Muscle of leg (tissue), 11 donors: ENCODE data around the gene CLDN9. TPM values are rescaled to one million over a fixed set of nuclear protein-coding genes. Genes with fewer than 3 reads are reported as not detected.

Experiments used
- DNase-seq: peaks from one replicate; pipeline ENCODE4 v3.0.0; 2013
- H3K27ac ChIP-seq: one replicate; pipeline ENCODE4 v1.5.1; 2013; ENCODE audit warnings: mild to moderate bottlenecking, low read length, control low read depth
- H3K27me3 ChIP-seq: one replicate; pipeline ENCODE4 v1.6.1; 2013; ENCODE audit warnings: low read length; ENCODE audit not compliant: control insufficient read depth, insufficient read depth
- H3K36me3 ChIP-seq: one replicate; pipeline ENCODE4 v1.6.1; 2013; ENCODE audit warnings: low read length; ENCODE audit not compliant: control insufficient read depth, insufficient read depth
- H3K4me1 ChIP-seq: one replicate; pipeline ENCODE4 v1.6.1; 2013; ENCODE audit warnings: low read length; ENCODE audit not compliant: control insufficient read depth, insufficient read depth
- H3K4me3 ChIP-seq: one replicate; pipeline ENCODE4 v1.5.1; 2013; ENCODE audit warnings: low read length, control low read depth
- H3K9me3 ChIP-seq: replicated peaks from 2 replicates; pipeline ENCODE4 v1.6.1; 2013; ENCODE audit warnings: low read depth, low read length; ENCODE audit not compliant: control insufficient read depth
- WGBS: methylation state at CpG from one replicate; pipeline ENCODE4 v1.1.5; 2013; ENCODE audit warnings: missing lambda C conversion rate; ENCODE audit not compliant: insufficient coverage; 5-methylcytosine and 5-hydroxymethylcytosine counted together
- polyA plus RNA-seq, 8 donors: library from polyadenylated mRNA; unstranded; fragments of 120-200 nt; gene quantifications; one replicate each; pipeline versions ENCODE4 v1.2.1 to v1.2.3, GENCODE V29; 2013; ENCODE audit warnings: inconsistent platforms in 1 of 8, low replicate concordance in 1 of 8; ENCODE audit not compliant: insufficient read length in 8 of 8, insufficient read depth in 1 of 8
- total RNA-seq: library from RNA; stranded (reverse); fragments of 120-200 nt; gene quantifications from one replicate; pipeline ENCODE4 v1.2.4, GENCODE V29; 2013

Gene CLDN9
- total and polyA plus RNA-seq, 9 donors: 0.36 to 3.0 (median 1.4) TPM

DNA sequence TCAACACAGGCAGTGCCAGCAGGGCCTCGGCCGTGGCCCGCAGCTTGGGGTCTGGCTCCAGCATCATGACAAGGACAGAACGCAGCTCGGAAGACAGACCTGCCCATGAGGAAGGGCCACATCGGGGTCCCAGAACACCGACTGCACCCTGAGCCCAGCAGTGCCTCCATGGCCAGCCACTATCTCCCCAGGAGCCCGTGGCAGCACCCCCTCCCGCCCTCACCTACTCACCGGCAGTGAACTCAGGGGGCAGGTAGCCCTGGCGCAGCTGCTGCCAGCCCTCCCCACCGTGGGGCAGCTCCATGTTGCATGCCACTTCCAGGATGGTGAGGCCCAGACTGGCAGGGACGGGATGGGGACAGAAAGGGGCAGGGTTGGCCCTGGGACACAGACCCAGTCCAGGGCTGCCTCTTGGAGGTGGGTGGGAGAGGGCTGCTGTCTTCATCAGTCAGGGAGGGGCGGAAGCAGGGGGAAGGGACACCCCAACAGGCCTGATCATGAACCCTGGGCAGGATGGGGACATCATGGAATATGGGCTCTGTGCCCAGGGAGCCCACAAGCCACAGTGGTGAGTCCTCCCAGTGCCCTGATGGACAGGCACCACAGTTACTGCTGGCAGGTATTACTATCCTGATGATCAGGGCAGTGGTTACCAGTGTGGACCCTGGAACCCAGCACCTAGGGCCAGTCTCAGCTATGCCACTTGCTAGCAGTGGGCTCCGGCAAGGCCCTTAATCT is 38.2 kb upstream of the CLDN9 start:
- Histone ChIP-seq H3K27me3 (peaks cover 3% of the 10 kb centered on the region), H3K4me3 (no peak overlapping the region), H3K4me1 (peaks cover 36% of the 10 kb centered on the region), H3K27ac (no peak overlapping the region), H3K9me3 (no peaks in the 10 kb centered on the region), H3K36me3 (peaks cover 29% of the 10 kb centered on the region)
- 93% methylated on average over 15 of the region's 15 CpGs for WGBS
- no peak for DNase-seq

DNA sequence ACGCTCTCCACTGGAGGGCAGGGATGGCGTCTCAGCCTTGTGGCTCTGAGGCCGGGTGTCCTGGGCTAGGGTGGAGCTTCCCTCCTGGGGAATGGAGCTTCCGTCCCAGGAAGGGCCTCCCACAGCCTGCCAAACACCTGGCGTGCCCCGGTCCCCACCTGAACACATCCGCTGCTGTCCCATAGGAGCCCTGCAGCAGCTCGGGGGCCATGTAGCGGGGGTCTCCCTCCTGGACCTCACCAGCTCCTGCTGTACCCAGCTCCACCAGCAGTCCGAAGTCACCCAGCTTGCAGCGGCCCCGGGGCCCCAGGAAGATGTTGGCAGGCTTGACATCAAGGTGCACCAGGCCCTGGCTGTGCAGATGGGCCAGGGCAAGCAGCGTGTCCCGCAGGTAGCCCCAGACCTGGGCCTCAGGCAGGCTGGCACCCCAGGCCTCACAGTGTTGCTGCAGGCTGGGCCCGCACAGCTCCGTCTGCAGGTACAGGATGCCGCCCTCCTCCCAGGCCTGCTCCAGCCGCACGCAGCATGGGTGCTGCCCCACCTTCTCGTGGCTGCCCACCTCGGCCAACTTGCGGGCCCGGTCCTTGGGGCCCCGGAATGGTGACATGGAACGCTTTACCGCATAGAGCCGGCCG is 37.4 kb upstream of the CLDN9 start:
- H3K27me3 ChIP-seq: peaks cover 3% of the 10 kb centered on the region
- DNase-seq: no peak
- no peaks in the 10 kb centered on the region for H3K9me3 ChIP-seq
- no peak overlapping the region for H3K27ac ChIP-seq
- H3K4me1 ChIP-seq: peaks cover 33% of the 10 kb centered on the region
- H3K36me3 ChIP-seq: peaks cover 29% of the 10 kb centered on the region
- H3K4me3 ChIP-seq: no peak overlapping the region
- 90% methylated on average over 28 of the region's 28 CpGs for WGBS

DNA sequence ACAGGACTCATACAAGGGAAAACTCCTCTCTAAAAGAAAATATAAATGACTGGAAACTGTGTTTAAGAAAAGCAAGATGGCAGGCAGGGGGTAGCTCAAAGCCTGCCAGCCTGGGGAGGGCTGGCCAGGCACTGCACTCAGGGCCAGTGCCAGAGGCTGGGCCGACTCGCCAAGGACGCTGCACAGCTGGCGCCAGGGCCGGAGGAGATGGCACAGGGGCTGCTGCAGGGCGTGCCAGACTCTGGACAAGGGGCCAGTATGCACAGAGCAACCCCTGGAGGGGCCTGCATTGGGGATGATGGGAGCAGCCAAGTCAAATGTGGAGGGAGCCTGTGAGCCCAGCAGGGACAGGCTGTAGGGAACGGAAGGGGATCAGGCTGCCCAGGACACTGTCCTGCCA is 36.5 kb upstream of the CLDN9 start:
- Histone ChIP-seq H3K9me3 (no peaks in the 10 kb centered on the region), H3K4me3 (no peak overlapping the region), H3K27ac (no peak overlapping the region), H3K4me1 (peaks cover 36% of the 10 kb centered on the region), H3K36me3 (peaks cover 29% of the 10 kb centered on the region), H3K27me3 (no peaks in the 10 kb centered on the region)
- WGBS: 84% methylated on average over 7 of the region's 7 CpGs
- no peak for DNase-seq

DNA sequence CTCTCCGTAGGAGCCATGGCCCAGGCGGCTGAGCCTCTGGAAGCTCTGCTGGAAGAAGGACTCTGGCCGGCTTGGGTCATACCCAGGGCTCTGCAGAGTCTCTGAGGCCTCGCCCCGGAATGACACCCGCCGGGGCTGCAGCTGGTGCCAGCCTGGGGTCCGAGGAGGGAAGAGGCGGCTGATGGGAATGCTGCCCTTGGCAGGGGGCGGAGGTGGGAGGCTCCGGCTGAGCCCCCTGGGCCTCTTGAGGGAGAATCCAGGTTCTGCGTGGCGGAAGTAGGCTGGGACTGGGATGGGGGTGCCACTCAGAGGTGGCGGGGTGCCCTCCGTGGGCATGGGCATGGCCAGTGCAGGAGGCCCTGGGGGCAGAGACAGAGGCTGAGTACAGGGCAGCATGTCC is 36.0 kb upstream of the CLDN9 start:
- Histone ChIP-seq H3K27ac (no peak overlapping the region), H3K9me3 (no peaks in the 10 kb centered on the region), H3K4me3 (no peak overlapping the region), H3K27me3 (no peaks in the 10 kb centered on the region), H3K36me3 (peaks cover 24% of the 10 kb centered on the region), H3K4me1 (peaks cover 38% of the 10 kb centered on the region)
- DNase-seq: no peak
- WGBS: 92% methylated on average over 13 of the region's 15 CpGs

DNA sequence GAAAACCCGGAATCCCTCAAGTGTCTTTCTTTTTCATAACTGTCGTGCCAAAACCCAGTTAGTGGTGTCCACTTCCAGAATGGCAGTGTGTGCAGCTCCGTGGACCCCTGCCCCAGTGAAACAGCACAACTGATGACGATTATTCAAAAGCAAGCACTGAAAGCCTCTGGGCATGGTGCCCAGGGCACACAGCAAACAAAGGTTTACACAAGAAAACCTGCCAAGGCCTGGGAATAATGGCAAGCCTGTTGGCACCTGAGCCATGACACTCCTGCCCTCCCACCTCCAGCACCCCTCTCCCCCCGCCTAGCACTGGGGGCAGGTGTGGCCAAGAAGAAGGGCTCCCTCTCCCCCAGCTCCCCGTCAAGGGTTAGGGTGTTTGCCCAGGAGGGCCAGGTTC is 35.3 kb upstream of the CLDN9 start:
- Histone ChIP-seq H3K27me3 (no peaks in the 10 kb centered on the region), H3K36me3 (peaks cover 23% of the 10 kb centered on the region), H3K4me1 (peaks cover 31% of the 10 kb centered on the region), H3K9me3 (no peaks in the 10 kb centered on the region), H3K4me3 (no peak overlapping the region), H3K27ac (no peak overlapping the region)
- DNase-seq: no peak
- 88% methylated on average over 4 of the region's 6 CpGs for WGBS

DNA sequence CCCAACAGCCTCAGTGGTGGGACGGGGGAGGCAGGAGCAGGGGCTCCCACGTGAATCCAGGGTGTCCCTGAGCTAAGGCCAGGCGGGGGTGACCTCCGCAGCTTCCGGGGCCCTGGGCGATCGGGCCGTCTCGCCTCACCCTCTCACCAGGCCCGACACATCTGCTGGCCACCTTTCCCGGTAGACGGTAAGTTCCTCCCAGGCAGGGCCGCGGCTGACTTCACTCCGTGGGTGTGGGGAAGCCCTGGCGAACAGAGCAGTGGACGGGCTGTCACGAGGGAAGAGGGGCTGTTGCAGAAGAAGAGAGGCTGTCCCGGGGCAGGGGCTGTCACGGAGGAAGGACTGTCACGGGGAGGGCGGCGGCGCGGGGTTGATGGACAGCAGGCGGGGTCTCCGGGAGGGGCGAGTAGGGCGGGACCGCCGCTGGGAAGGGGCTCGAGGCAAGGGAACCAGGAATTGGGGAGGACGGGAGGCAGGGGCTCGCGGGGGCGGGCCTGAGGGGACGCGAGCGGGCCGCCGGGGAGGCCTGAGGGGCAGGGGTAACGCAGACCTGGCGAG is 33.0 kb upstream of the CLDN9 start:
- H3K36me3 ChIP-seq: peaks cover 12% of the 10 kb centered on the region
- peaks cover 2% of the 10 kb centered on the region for H3K27me3 ChIP-seq
- no peak overlapping the region for H3K27ac ChIP-seq
- H3K4me3 ChIP-seq: peak overlapping the region; percentile 74
- WGBS: 3% methylated on average over 32 of the region's 43 CpGs
- DNase-seq: no peak
- peaks cover 30% of the 10 kb centered on the region for H3K4me1 ChIP-seq
- H3K9me3 ChIP-seq: no peaks in the 10 kb centered on the region

DNA sequence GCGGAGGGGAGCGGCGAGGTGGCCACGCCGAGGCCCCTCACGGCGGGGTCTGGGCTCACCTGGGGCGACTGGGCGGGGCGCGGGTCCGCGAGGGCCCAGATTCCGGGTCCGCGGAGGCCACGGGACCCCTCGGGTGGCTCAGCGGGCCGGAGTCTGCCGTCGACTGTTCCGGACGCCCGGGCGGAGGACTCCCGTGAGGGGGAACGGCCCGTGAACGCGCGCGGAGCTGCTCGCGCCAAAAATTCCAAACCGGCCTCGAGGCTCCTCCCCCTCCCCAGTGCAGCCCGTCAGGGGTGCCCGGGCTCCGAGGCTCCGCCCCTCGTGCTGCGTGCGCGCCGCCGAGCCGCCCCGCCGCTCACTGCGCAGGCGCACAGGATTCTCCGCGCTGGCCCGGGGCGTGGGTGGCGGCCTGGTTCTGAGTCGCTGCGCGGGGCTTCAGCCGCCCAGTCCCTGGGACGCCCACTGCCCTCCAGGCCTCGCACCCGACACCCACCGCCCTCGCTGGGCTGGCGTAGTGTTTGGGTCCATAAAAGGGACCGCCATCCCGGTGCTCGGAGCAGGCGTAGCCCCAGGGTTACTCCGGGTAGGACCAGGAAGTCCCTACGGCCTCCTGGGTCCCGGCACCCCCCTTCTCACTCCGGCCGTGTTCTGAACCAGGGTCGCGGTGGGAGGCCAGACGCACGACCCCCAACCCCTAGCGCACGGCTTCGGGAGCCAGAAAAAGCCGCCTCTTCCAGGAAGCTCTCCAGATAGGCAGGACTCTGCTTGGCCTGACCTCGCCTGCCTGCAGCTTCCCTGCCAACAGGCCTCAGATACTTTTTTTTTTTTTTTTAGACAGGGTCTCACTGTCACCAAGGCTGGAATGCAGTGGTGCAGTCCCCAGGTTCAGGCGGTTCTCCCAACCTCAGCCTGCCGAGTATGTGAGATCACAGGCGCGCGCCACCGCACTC is 32.2 kb upstream of the CLDN9 start, which contains the start of gene PKMYT1:
PKMYT1 (minus strand) TSS at position 220 of the 950 bp plus-strand sequence. CDS start 789 bp downstream, outside the sequence.
- Histone ChIP-seq H3K4me1 (peaks cover 37% of the 10 kb centered on the region), H3K4me3 (peak within 1 kb of the TSS; percentile 74), H3K27me3 (peaks cover 3% of the 10 kb centered on the region), H3K27ac (peak within 1 kb of the TSS; percentile 60), H3K9me3 (no peaks in the 10 kb centered on the region), H3K36me3 (peaks cover 7% of the 10 kb centered on the region)
- DNase-seq: peak; percentile 96
- 5% methylated on average over 91 of the region's 91 CpGs for WGBS

DNA sequence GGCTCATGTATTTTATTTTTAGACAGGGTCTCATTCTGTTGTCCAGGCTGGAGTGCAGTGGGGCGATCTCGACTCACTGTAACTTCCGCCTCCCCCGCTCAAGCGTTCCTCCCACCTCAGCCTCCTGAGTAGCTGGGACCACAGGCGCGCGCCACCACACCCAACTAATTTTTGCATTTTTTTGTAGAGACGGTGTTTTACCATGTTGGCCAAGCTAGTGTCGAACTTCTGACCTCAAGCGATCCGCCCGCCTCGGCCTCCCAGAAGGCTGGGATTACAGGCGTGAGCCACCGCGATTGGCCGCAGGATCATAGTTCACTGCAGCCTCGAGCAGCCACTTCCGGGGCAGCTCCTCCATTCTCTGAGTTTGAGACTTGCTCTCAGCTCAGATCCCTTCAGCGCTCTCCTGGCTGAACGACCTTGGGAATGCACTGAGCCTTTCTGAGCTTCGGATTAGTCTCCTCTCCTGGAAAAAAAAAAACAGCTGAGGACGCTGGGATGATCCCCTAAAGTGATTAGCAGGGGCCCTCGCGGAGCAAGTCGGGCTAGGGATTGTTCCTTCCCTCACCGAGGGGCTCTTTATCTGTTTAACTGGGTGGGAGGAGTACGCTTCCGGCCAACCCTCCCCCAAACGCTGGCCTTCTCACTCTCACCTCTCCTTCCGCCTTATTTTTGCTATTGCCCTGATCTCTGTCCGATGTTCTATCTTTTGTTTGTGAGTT is 31.4 kb upstream of the CLDN9 start:
- Histone ChIP-seq H3K36me3 (no peaks in the 10 kb centered on the region), H3K27me3 (peaks cover 3% of the 10 kb centered on the region), H3K9me3 (no peaks in the 10 kb centered on the region), H3K27ac (no peak overlapping the region), H3K4me1 (peaks cover 46% of the 10 kb centered on the region), H3K4me3 (no peak overlapping the region)
- 26% methylated on average over 19 of the region's 33 CpGs for WGBS
- DNase-seq: no peak

DNA sequence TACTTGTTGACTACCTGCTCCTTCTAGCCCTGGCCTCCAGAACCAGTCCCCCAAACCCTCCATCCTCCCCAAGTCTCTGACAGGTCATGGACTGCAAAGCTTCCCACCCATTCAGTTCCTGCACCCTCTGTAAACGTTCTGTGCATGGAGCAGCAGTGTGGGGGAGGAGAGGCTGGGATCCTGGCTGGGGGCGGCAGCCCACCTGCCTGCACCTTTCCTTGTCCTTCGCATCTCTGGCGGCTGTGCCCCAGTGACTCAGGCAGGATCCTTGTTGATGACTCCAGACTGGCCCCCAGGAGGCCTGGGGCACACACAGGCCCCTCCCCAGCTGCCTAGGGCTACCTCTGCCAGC is 30.8 kb upstream of the CLDN9 start:
- DNase-seq: no peak
- Histone ChIP-seq H3K36me3 (no peaks in the 10 kb centered on the region), H3K4me1 (peaks cover 51% of the 10 kb centered on the region), H3K9me3 (no peaks in the 10 kb centered on the region), H3K27ac (no peak overlapping the region), H3K4me3 (no peak overlapping the region), H3K27me3 (peaks cover 3% of the 10 kb centered on the region)
- WGBS: 54% methylated on average over 3 of the region's 4 CpGs
